PC-9 (cell line): ENCODE data around the gene GRM7.

Source experiments
- EZH2 ChIP-seq: fragments of 200-600 bp; sonication (generic); IDR thresholded peaks from 2 replicates; pipeline ENCODE4 v1.8.0; 2017; ENCODE audit warnings: antibody characterized with exemption, low read depth
- TF ChIP-seq, protein P1 (sequence below): fragments of 200-600 bp; sonication (generic); conservative IDR thresholded peaks from 2 replicates; pipeline ENCODE4 v1.6.1; 2017; ENCODE audit warnings: mixed run types, antibody characterized with exemption, mild to moderate bottlenecking, moderate library complexity

DNA sequence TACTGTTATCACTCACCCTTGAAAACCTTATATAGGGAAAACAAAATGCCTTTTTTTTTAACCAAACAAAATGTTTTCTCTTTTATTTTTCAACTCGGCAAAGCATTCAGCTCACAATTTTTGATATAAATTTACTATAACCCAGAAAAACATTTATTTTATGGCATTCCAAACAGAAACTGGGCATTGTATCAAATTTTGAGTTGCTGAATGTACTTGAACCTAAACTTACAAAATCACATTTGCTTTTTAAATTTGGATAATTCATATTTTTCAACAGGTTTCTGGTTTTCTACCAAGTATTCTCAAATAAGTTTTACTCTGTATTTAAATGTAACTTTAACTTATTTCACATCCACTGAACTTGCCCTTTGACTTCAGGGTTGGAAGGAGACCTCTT is 405.6 kb downstream of the GRM7 start:
- TF ChIP-seq, protein P1, sequence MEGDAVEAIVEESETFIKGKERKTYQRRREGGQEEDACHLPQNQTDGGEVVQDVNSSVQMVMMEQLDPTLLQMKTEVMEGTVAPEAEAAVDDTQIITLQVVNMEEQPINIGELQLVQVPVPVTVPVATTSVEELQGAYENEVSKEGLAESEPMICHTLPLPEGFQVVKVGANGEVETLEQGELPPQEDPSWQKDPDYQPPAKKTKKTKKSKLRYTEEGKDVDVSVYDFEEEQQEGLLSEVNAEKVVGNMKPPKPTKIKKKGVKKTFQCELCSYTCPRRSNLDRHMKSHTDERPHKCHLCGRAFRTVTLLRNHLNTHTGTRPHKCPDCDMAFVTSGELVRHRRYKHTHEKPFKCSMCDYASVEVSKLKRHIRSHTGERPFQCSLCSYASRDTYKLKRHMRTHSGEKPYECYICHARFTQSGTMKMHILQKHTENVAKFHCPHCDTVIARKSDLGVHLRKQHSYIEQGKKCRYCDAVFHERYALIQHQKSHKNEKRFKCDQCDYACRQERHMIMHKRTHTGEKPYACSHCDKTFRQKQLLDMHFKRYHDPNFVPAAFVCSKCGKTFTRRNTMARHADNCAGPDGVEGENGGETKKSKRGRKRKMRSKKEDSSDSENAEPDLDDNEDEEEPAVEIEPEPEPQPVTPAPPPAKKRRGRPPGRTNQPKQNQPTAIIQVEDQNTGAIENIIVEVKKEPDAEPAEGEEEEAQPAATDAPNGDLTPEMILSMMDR = no peak
- no peak for TF ChIP-seq EZH2
